ENCODE results near the gene ZNF888. TPM values are rescaled to one million over a fixed set of nuclear protein-coding genes. Genes with fewer than 3 reads are reported as not detected.

ZNF888 gene
- total RNA-seq: 1 to 10 TPM in 1 of 6 experiments, under 1 TPM in 5; 0.37 to 2.0 (median 0.76) TPM
- long read RNA-seq: 0 reads

- ATAC-seq: peak; percentile 96 to 100 (median 99)
- H3K9me3 ChIP-seq: no peaks in the 10 kb centered on the region
- peak within 1 kb of the TSS in 2 of 3 donors; percentile 47 to 49 for H3K27ac ChIP-seq
- intact Hi-C loops (cut with DNase I): no loop called here
- H3K36me3 ChIP-seq: no peaks in the 10 kb centered on the region
- TF ChIP-seq CTCF (IDR thresholded peaks at IDR 0.05) (no peak), POLR2A (IDR thresholded peaks at IDR 0.05) (peak; percentile 21)
- no peaks in the 10 kb centered on the region for H3K27me3 ChIP-seq
- H3K4me3 ChIP-seq: peak within 1 kb of the TSS; percentile 46 to 50 (median 49)
- DNase-seq: peak; percentile 80 to 88 (median 83)
- WGBS (ENCODE audit: insufficient coverage, low coverage, low lambda C conversion rate, missing lambda C conversion rate): 3% methylated on average over 47 of the region's 55 CpGs
- no peaks in the 10 kb centered on the region for H3K4me1 ChIP-seq
Observed at GRCh38 chr19:52922841-52923777, at the start of gene ZNF888. TSS of gene ZNF888 (minus strand) at chr19:52923428. CDS start at chr19:52917873, 5,555 bp downstream.

GRCh38 chr19:52967772-52968171 is 44.5 kb upstream of the ZNF888 start:
- intact Hi-C loops (cut with DNase I): no loop called here
- Histone ChIP-seq H3K27ac (no peak overlapping the region), H3K4me3 (no peak overlapping the region), H3K36me3 (no peaks in the 10 kb centered on the region), H3K9me3 (peaks cover 0 to 6% (median 0%) of the 10 kb centered on the region in 4 donors), H3K4me1 (peaks cover 0 to 6% (median 0%) of the 10 kb centered on the region in 4 donors), H3K27me3 (no peaks in the 10 kb centered on the region)
- DNase-seq (no peak), ATAC-seq (no peak)
- TF ChIP-seq POLR2A (IDR thresholded peaks at IDR 0.05) (no peak), CTCF (IDR thresholded peaks at IDR 0.05) (no peak)
- 63% methylated on average over 2 of the region's 2 CpGs for WGBS (ENCODE audit: insufficient coverage, low coverage, low lambda C conversion rate, missing lambda C conversion rate)

- peak overlapping the region; percentile 42 to 68 (median 64) for H3K4me3 ChIP-seq
- no peak for TF ChIP-seq CTCF (IDR thresholded peaks at IDR 0.05)
- no peak for TF ChIP-seq POLR2A (IDR thresholded peaks at IDR 0.05)
- no peaks in the 10 kb centered on the region for H3K36me3 ChIP-seq
- intact Hi-C loops (cut with DNase I): no loop called here
- peak overlapping the region in 2 of 3 donors; percentile 15 to 57 for H3K27ac ChIP-seq
- peaks cover 0 to 6% (median 0%) of the 10 kb centered on the region in 4 donors for H3K4me1 ChIP-seq
- H3K27me3 ChIP-seq: no peaks in the 10 kb centered on the region
- peaks cover 0 to 16% (median 0%) of the 10 kb centered on the region in 4 donors for H3K9me3 ChIP-seq
- WGBS (ENCODE audit: insufficient coverage, low coverage, low lambda C conversion rate, missing lambda C conversion rate): 18% methylated on average over 9 of the region's 12 CpGs
- DNase-seq (peak in 1 of 3 donors; percentile 23), ATAC-seq (peak; percentile 19 to 30 (median 21))
Observed at GRCh38 chr19:52963247-52963618, 40.0 kb upstream of the ZNF888 start.

GRCh38 chr19:52962394-52963246 is 39.4 kb upstream of the ZNF888 start, which contains the start of gene ZNF816:
TSS of gene ZNF816 (minus strand) at chr19:52962881. CDS start at chr19:52956089, 6,792 bp downstream.
- peaks cover 0 to 6% (median 0%) of the 10 kb centered on the region in 4 donors for H3K4me1 ChIP-seq
- H3K27ac ChIP-seq: peak within 1 kb of the TSS; percentile 15 to 57 (median 17)
- no peaks in the 10 kb centered on the region for H3K27me3 ChIP-seq
- ATAC-seq: peak; percentile 99 to 100 (median 100)
- 2% methylated on average over 23 of the region's 55 CpGs for WGBS (ENCODE audit: insufficient coverage, low coverage, low lambda C conversion rate, missing lambda C conversion rate)
- H3K4me3 ChIP-seq: peak within 1 kb of the TSS; percentile 42 to 68 (median 64)
- DNase-seq: peak; percentile 94 to 97 (median 96)
- intact Hi-C loops (cut with DNase I): no loop called here
- H3K36me3 ChIP-seq: peaks cover 0 to 1% (median 0%) of the 10 kb centered on the region in 4 donors
- peaks cover 0 to 20% (median 0%) of the 10 kb centered on the region in 4 donors for H3K9me3 ChIP-seq
- no peak for TF ChIP-seq CTCF (IDR thresholded peaks at IDR 0.05)
- TF ChIP-seq POLR2A (IDR thresholded peaks at IDR 0.05): no peak
